Parathyroid adenoma (tissue), 2 donors: ENCODE results near the gene RHO.

Experiments used
- H2AFZ ChIP-seq: fragments of 300-600 bp; sonication (generic); one replicate; pipeline ENCODE4 v1.7.0; 2017; ENCODE audit warnings: antibody characterized with exemption, mild to moderate bottlenecking
- H3K27ac ChIP-seq: fragments of 300-600 bp; sonication (generic); one replicate; pipeline ENCODE4 v1.7.0; 2017
- H3K27me3 ChIP-seq: fragments of 300-600 bp; sonication (generic); one replicate; pipeline ENCODE4 v1.7.0; 2017; ENCODE audit warnings: low read length; ENCODE audit not compliant: control insufficient read depth, insufficient read depth
- H3K36me3 ChIP-seq: fragments of 300-600 bp; sonication (generic); one replicate; pipeline ENCODE4 v1.7.0; 2017; ENCODE audit warnings: low read length; ENCODE audit not compliant: control insufficient read depth, insufficient read depth
- H3K4me1 ChIP-seq: fragments of 300-600 bp; sonication (generic); one replicate; pipeline ENCODE4 v1.7.0; 2017; ENCODE audit warnings: control low read depth
- H3K4me2 ChIP-seq: fragments of 300-600 bp; sonication (generic); one replicate; pipeline ENCODE4 v1.7.0; 2017; ENCODE audit warnings: low read length
- H3K4me3 ChIP-seq: fragments of 300-600 bp; sonication (generic); one replicate; pipeline ENCODE4 v1.7.0; 2017; ENCODE audit warnings: low read depth, low read length
- H3K79me2 ChIP-seq: fragments of 300-600 bp; sonication (generic); one replicate; pipeline ENCODE4 v1.7.0; 2017; ENCODE audit warnings: control low read depth
- H3K9ac ChIP-seq: fragments of 300-600 bp; sonication (generic); one replicate; pipeline ENCODE4 v1.7.0; 2017; ENCODE audit warnings: mild to moderate bottlenecking
- H3K9me3 ChIP-seq: fragments of 300-600 bp; sonication (generic); one replicate; pipeline ENCODE4 v1.7.0; 2017; ENCODE audit warnings: low read length; ENCODE audit not compliant: control insufficient read depth
- CTCF ChIP-seq: fragments of 300-600 bp; sonication (generic); IDR thresholded peaks from one replicate; pipeline ENCODE4 v1.7.0; 2017; ENCODE audit warnings: antibody characterized with exemption, mild to moderate bottlenecking
- donor health status: primary hyperparathyroidism.

Gene RHO

DNA sequence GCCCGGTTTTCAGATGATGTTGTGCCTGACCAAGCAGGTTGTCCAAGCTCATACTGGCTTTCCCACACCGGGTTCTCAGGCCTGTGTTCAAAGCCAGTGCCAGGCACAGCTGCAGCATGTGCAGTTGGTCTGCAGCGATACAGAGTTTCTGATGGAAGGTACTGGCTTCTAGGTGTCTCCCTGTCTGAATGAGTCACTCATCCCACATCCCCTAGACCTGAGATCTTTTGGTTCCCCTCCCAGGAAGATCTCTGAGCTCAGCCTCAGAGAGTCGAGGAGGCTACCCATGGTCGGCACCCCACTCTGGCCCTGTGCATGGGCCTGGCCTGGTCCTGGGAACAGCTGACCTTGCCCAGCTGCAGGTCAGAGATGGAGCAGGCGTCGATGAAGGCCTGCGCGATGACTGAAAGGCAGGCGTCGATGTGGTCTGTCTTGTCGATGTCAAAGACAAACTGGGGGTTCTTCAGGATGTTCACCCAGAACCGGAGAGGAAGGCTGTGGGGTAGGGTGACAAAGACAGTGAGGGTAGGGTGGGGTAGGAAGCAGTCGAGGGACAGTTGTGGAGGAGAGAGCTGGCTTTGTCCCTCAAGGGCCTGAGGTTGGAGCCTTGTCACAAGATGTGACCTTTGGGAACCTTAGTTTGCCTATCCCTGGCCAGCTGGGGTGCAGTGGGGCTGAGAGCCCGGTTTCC lies 29.8 kb downstream of the RHO start:
- no peak overlapping the region for H3K4me3 ChIP-seq
- no peak overlapping the region for H2AFZ ChIP-seq
- no peak for TF ChIP-seq CTCF
- no peak overlapping the region for H3K4me2 ChIP-seq
- no peaks in the 10 kb centered on the region for H3K4me1 ChIP-seq
- H3K9ac ChIP-seq = no peak overlapping the region
- no peaks in the 10 kb centered on the region for H3K27me3 ChIP-seq
- no peaks in the 10 kb centered on the region for H3K79me2 ChIP-seq
- no peak overlapping the region for H3K27ac ChIP-seq
- no peaks in the 10 kb centered on the region for H3K36me3 ChIP-seq
- no peaks in the 10 kb centered on the region for H3K9me3 ChIP-seq

DNA sequence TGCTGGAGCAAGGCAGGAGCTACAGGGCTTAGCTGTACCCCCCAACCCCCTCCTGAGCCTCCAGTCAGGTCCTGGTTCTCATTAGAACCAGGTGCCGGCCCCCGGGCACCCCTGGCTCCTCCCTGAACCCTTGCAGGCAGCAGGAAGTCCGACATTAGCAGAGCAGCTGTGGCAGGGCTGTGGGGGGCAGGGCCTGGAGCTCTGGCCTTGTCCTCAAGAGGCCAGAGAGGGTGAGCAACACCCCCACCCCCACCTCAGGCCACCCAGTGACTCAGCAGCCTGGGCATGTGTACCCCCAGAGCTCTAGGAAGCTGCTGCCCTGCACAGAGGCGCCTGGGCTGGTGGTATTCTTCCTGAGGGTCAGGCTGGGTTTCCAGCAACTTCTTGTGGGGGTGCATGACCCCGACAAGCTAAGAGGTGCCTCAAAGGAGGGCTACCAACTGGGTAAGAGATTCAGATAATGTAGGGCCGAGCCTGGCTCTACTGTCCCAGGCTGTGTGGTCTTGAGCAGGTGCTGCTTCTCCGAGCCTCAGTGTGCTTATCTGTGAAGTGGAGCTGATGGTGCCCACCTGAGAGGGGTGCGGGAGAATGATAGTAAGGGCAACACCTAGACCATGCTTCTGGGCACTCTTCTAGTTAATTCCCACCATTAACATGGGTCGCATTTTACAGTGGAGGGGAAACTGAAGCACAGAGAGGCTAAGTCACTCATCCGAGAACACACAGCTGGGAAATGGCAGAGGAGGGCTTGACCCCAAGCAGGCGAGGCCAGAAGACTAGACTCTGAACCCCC lies 30.5 kb downstream of the RHO start:
- no peak for TF ChIP-seq CTCF
- Histone ChIP-seq H3K36me3 (no peaks in the 10 kb centered on the region), H3K79me2 (no peaks in the 10 kb centered on the region), H3K27ac (no peak overlapping the region), H2AFZ (no peak overlapping the region), H3K9ac (no peak overlapping the region), H3K9me3 (no peaks in the 10 kb centered on the region), H3K4me2 (no peak overlapping the region), H3K4me3 (no peak overlapping the region), H3K4me1 (no peaks in the 10 kb centered on the region), H3K27me3 (no peaks in the 10 kb centered on the region)

GRCh38 chr3:129559565-129560079 lies 31.2 kb downstream of the RHO start:
- TF ChIP-seq CTCF = no peak
- no peak overlapping the region for H3K4me2 ChIP-seq
- no peak overlapping the region for H3K4me3 ChIP-seq
- H2AFZ ChIP-seq = no peak overlapping the region
- no peaks in the 10 kb centered on the region for H3K36me3 ChIP-seq
- H3K27ac ChIP-seq = no peak overlapping the region
- H3K27me3 ChIP-seq = no peaks in the 10 kb centered on the region
- H3K4me1 ChIP-seq = no peaks in the 10 kb centered on the region
- H3K9me3 ChIP-seq = no peaks in the 10 kb centered on the region
- H3K9ac ChIP-seq = no peak overlapping the region
- H3K79me2 ChIP-seq = no peaks in the 10 kb centered on the region

DNA sequence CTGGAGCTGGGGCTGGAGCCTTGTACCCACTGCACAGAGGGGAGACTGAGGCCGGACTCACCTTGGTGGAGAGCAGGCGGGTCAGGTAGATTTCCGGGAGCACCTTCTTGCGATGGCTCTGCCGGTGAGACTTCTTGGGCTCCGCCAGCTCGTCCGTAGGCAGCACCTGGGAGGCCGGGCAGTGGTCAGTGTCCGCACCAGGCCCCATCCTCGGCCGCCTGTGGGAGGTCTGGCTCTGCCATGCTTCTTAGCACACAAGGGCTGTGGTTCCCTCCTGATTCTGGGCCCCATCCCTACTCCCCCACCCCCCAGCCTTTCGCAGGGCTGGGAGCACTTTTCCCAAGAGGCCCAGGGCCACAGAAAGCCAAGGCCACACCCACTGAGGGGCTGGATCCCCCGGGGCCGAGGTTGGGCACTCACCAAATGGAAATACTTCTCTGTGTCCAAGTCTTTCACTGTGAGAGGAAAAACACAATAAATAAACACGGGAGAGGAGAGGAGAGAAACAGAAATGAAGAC lies 31.9 kb downstream of the RHO start:
- no peak for TF ChIP-seq CTCF
- H3K4me1 ChIP-seq = no peaks in the 10 kb centered on the region
- no peak overlapping the region for H3K4me3 ChIP-seq
- H3K27ac ChIP-seq = peak overlapping the region; percentile 29
- no peak overlapping the region for H2AFZ ChIP-seq
- H3K36me3 ChIP-seq = no peaks in the 10 kb centered on the region
- no peaks in the 10 kb centered on the region for H3K9me3 ChIP-seq
- no peak overlapping the region for H3K9ac ChIP-seq
- no peak overlapping the region for H3K4me2 ChIP-seq
- H3K79me2 ChIP-seq = no peaks in the 10 kb centered on the region
- H3K27me3 ChIP-seq = no peaks in the 10 kb centered on the region
